AG09309 (cell line): ENCODE data around the gene PIAS4.
"Not testable (repeated sequence)": the region's sequence is repeated elsewhere in the genome, so short reads cannot be mapped to it uniquely, and the experiment has no call there.

Source experiments
- DNase-seq: peaks from one replicate; pipeline ENCODE4 v3.0.0-alpha.2; 2010; ENCODE audit warnings: low read depth
- H3K4me3 ChIP-seq: 2 replicates; pipeline ENCODE4 v1.5.1; 2011; ENCODE audit warnings: mild to moderate bottlenecking, low read depth, low read length, moderate library complexity; ENCODE audit not compliant: control insufficient read depth
- CTCF ChIP-seq: IDR thresholded peaks from 2 replicates; pipeline ENCODE4 v1.5.1; 2011; ENCODE audit warnings: mild to moderate bottlenecking, low read depth, low read length, inconsistent platforms; ENCODE audit not compliant: insufficient read depth, control insufficient read depth; ENCODE audit errors: missing control alignments

PIAS4 gene

DNA sequence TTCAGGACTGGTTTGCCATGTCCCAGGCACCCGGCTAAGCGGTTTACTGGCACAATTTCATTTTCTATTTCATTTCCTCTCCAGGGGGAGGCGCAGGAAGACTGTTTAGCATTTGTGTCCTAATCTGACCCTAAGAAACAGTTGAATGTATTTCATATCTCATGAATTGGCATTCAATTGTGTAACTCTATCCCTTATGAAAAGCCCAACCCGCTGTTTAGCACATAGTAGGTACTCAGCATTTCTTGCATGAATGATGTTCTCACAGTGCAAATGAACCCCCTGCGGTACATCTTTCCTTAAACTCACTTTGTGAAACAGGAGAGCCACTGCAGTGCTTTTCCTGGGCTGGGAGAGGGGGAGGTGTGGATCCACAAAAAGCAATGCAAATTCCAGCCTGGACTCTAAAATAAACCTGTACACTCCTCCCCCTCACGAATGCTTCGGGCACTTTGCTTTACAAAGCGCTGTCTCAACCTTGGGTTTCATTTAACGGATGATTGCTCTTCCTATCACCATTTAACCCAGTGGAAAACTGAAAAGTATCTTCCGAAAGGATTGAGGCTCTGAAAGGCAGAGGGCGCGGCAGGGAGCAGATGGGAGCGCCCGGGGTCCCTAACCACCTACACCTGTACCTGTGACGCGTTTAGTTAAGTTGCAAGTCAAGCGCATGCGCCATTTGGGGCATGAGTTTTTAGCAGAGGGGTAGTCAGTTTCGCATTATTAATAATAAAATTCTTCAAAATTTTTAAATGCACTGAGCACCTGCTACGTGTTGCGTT is 21.1 kb upstream of the PIAS4 start:
- peak overlapping the region; percentile 78 for H3K4me3 ChIP-seq
- peak; percentile 71 for TF ChIP-seq CTCF
- DNase-seq: peak; percentile 38

DNA sequence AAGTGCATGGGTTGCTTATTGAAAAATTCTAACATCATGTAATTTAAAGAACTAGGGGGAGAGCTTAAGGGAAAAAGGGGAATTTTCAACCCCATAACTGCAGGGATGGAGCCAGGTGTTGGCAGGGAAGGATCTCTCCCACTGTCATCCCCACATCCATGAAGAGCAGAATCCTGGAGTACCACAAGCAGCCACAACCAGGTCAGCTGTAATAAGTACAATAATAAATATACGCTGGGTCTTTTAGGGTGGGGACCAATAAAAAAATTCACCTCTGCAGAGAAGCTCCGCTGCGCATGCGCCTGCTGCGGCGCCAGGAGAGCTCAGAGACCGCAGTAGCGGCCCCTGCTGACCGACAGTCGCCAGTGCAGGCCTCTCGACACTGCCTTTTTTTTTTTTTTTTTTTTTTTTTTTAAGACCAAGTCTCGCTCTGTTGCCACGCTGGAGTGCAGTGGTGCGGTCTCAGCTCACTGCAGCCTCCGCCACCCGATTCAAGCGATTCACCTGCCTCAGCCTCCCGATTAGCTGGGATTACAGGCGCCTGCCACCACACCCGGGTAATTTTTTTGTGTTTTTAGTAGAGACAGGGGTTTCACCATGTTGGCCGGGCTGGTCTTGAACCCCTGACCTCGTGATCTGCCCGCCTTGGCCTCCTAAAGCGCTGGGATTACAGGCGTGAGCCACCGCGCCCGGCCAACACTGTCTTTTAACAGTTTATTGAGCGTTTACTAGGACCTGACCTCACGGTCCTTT is 19.7 kb upstream of the PIAS4 start:
- peak overlapping the region; percentile 21 for H3K4me3 ChIP-seq
- TF ChIP-seq CTCF: peak; percentile 90
- DNase-seq: no peak

DNA sequence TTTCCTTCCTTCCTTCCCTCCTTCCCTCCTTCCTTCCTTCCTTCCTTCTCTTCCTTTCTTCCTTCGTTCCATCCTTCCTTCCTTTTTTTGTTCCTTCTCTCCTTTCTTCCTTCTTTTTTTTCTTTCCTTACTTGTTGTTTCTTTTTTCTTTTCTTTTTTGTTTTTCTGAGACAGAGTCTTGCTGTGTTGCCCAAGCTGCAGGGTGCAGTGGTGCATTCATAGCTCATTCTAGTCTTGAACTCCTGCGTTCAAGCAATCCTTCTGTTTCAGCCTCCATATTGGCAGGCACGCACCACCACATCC is 16.8 kb upstream of the PIAS4 start:
- TF ChIP-seq CTCF: no peak
- H3K4me3 ChIP-seq: no peak overlapping the region
- DNase-seq: no peak

DNA sequence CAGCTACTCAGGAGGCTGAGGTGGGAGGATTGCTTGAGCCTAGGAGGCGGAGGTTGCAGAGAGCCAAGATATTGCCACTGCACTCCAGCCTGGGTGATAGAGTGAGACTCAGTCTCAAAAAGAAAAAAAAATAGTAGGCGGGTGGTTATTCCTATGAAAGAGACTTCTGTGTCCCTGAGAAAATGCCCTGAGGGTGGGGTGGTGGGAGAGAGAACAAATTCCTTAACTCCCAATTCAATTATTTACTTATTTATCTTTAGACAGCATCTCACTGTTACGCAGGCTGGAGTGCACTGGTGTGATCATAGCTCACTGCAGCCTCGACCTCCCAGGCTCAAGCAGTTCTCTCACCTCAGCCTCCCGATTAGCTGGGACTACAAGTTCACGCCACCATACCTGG is 11.9 kb upstream of the PIAS4 start:
- no peak for TF ChIP-seq CTCF
- no peak for DNase-seq
- H3K4me3 ChIP-seq: no peak overlapping the region

GRCh38 chr19:3998667-3999412 is 8.7 kb upstream of the PIAS4 start:
- not testable (repeated sequence) for H3K4me3 ChIP-seq, DNase-seq

GRCh38 chr19:4000798-4001197 is 6.7 kb upstream of the PIAS4 start:
- DNase-seq, H3K4me3 ChIP-seq: not testable (repeated sequence)

DNA sequence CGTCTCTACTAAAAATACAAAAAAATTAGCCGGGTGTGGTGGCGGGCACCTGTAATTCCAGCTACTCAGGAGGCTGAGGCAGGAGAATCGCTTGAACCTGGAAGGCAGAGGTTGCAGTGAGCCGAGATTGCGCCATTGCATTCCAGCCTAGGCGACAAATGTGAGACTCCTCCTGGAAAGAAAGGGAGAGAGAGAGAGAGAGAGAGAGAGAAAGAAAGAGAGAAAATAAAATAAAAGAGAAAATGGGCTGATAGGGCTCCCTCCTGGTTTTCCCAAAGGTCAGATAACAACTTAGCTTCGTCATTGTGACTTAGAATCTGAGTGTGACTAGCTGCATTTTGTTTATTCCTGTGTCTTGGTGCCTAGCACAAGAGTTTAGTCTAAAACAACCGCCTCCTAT is 2.1 kb upstream of the PIAS4 start:
- DNase-seq, H3K4me3 ChIP-seq: not testable (repeated sequence)

- DNase-seq: no peak
- no peak for TF ChIP-seq CTCF
Measured at GRCh38 chr19:4007836-4008539, 452 bp downstream of the PIAS4 start.

More at GRCh38 chr19:4007836-4008539, 452 bp downstream of the PIAS4 start:
- peak overlapping the region; percentile 89 for H3K4me3 ChIP-seq
